A549 (cell line): ENCODE results near the gene OR1N2. TPM values are rescaled to one million over a fixed set of nuclear protein-coding genes. Genes with fewer than 3 reads are reported as not detected.

Experiments
- ATAC-seq, 2 experiments: fragments of 200-7000 bp in 1 of 2; fragments of >200 bp in 1 of 2; cut with Nextera tagmentation in 1 of 2; cut with Tn5 transposase in 1 of 2; 3 replicates each; pipeline versions ENCODE4 v1.8.0 to v1.9.1; 2018 to 2020; ENCODE audit warnings: mild to moderate bottlenecking in 1 of 2, moderate library complexity in 1 of 2
- CTCF ChIA-PET: fragments of 300-600 bp; sonication (Branson Sonifier 250); formaldehyde crosslinking; extraction: SDS; loops from one replicate; lab custom pipeline; 2021; ENCODE audit warnings: antibody characterized with exemption, inconsistent platforms; lab: Yijun Ruan, JAX
- POLR2A ChIA-PET: fragments of 350-600 bp; formaldehyde crosslinking; extraction: SDS; loops from one replicate; lab custom pipeline; 2021; ENCODE audit warnings: antibody characterized with exemption, inconsistent platforms; lab: Yijun Ruan, JAX
- DNase-seq, 2 experiments: peaks; one replicate each; pipeline versions ENCODE4 v3.0.0 to v3.0.0-alpha.2; 2011 to 2016; ENCODE audit warnings: low read depth in 1 of 2, low spot score in 1 of 2
- FAIRE-seq: peaks from 2 replicates; lab custom pipeline; 2011; peaks lifted over from hg19 to GRCh38; lab: Jason Lieb, UNC
- H3K27ac ChIP-seq, 2 experiments: fragments of >200 bp; sonication (Bioruptor Twin); formaldehyde crosslinking; 3 replicates each; pipeline ENCODE4 v1.5.1; 2016 to 2017
- H3K4me1 ChIP-seq: fragments of >200 bp; sonication (Bioruptor Twin); formaldehyde crosslinking; 3 replicates; pipeline ENCODE4 v1.6.1; 2016
- H3K4me2 ChIP-seq: fragments of >200 bp; sonication (Bioruptor Twin); formaldehyde crosslinking; 3 replicates; pipeline ENCODE4 v1.6.1; 2016
- H3K4me3 ChIP-seq: fragments of >200 bp; sonication (Bioruptor Twin); formaldehyde crosslinking; 3 replicates; pipeline ENCODE4 v1.5.1; 2016
- H3K9me3 ChIP-seq: fragments of >200 bp; sonication (Bioruptor Twin); formaldehyde crosslinking; 3 replicates; pipeline ENCODE4 v1.6.1; 2016
- CEBPB ChIP-seq, 2 experiments: fragments of >200 bp in 1 of 2; sonication (Bioruptor Twin) in 1 of 2; formaldehyde crosslinking in 1 of 2; IDR thresholded peaks; 2 replicates each; pipeline ENCODE4 v1.6.1; 2012 to 2016
- EP300 ChIP-seq, 2 experiments: fragments of >200 bp; sonication (Bioruptor Twin); formaldehyde crosslinking; IDR thresholded peaks; 2 replicates in 1 of 2; 3 replicates in 1 of 2; pipeline ENCODE4 v1.6.1; 2016 to 2017
- ESRRA ChIP-seq: fragments of 150-350 bp; IDR thresholded peaks from 2 replicates; pipeline ENCODE4 v1.6.1; 2014; ENCODE audit warnings: mild to moderate bottlenecking, low read length, borderline replicate concordance
- FOSB ChIP-seq: fragments of 250-450 bp; sonication (Bioruptor Pico); IDR thresholded peaks from 2 replicates; pipeline ENCODE4 v1.5.0; 2020; ENCODE audit warnings: mild to moderate bottlenecking, moderate library complexity
- FOSL2 ChIP-seq, 2 experiments: fragments of 450-650 bp in 1 of 2; fragments of >200 bp in 1 of 2; sonication (Bioruptor Twin) in 1 of 2; formaldehyde crosslinking; IDR thresholded peaks; 2 replicates each; pipeline versions ENCODE4 v1.5.0 to v1.6.1; 2016 to 2020; ENCODE audit warnings: mild to moderate bottlenecking in 1 of 2, moderate library complexity in 1 of 2
- FOXS1 ChIP-seq: fragments of 250-450 bp; sonication (Bioruptor Pico); IDR thresholded peaks from 2 replicates; pipeline ENCODE4 v1.5.0; 2020; ENCODE audit warnings: mild to moderate bottlenecking, moderate library complexity
- HOXB5 ChIP-seq: fragments of 250-450 bp; sonication (Bioruptor Pico); IDR thresholded peaks from 2 replicates; pipeline ENCODE4 v1.5.0; 2020; ENCODE audit warnings: mild to moderate bottlenecking, moderate library complexity
- JUNB ChIP-seq: fragments of >200 bp; sonication (Bioruptor Twin); formaldehyde crosslinking; IDR thresholded peaks from 2 replicates; pipeline ENCODE4 v1.6.1; 2016
- MAFK ChIP-seq: fragments of 450-650 bp; IDR thresholded peaks from 2 replicates; pipeline ENCODE4 v1.6.1; 2014; ENCODE audit not compliant: partially characterized antibody
- MAZ ChIP-seq: fragments of 150-350 bp; IDR thresholded peaks from 2 replicates; pipeline ENCODE4 v1.6.1; 2014; ENCODE audit warnings: antibody characterized with exemption, low read depth, low read length, borderline replicate concordance
- PHF8 ChIP-seq: fragments of 200-600 bp; sonication (generic); IDR thresholded peaks from 2 replicates; pipeline ENCODE4 v1.6.1; 2016; ENCODE audit warnings: low read depth, mild to moderate bottlenecking, antibody characterized with exemption, moderate library complexity, borderline replicate concordance
- POLR2A ChIP-seq: IDR thresholded peaks from 2 replicates; pipeline ENCODE4 v1.6.1; 2012; ENCODE audit warnings: mild to moderate bottlenecking, low read length
- TP53 ChIP-seq: fragments of 250-450 bp; sonication (Bioruptor Pico); IDR thresholded peaks from 2 replicates; pipeline ENCODE4 v1.5.0; 2021; ENCODE audit warnings: mild to moderate bottlenecking, moderate library complexity
- ZC3H11A ChIP-seq: fragments of 450-650 bp; IDR thresholded peaks from 2 replicates; pipeline ENCODE4 v1.6.1; 2014; ENCODE audit warnings: antibody characterized with exemption, mild to moderate bottlenecking
- ZNF302 ChIP-seq: fragments of 250-450 bp; sonication (Bioruptor Pico); IDR thresholded peaks from 2 replicates; pipeline ENCODE4 v1.9.0; 2021; ENCODE audit warnings: inconsistent platforms, mild to moderate bottlenecking, moderate library complexity
- ZSCAN20 ChIP-seq: fragments of 250-450 bp; sonication (Bioruptor Pico); IDR thresholded peaks from 2 replicates; pipeline ENCODE4 v1.8.0; 2022; ENCODE audit warnings: mild to moderate bottlenecking, moderate library complexity
- WGBS: methylation state at CpG from one replicate; pipeline ENCODE4 v1.1.6; 2017; ENCODE audit errors: missing lambda C conversion rate; 5-methylcytosine and 5-hydroxymethylcytosine counted together
- polyA plus RNA-seq, 4 experiments: library from polyadenylated mRNA; depleted of rRNA in 3 of 4; stranded (reverse); fragments of >200 nt; fragmentation: RNase III in 1 of 4; extraction: RNeasy Plus Mini Kit Qiagen cat#74134 plus additional on column Dnase treatment in 1 of 4; gene quantifications; 2 replicates in 3 of 4; 3 replicates in 1 of 4; pipeline ENCODE4 v1.2.3, GENCODE V29; 2011 to 2017
- TF ChIP-seq, protein P1 (sequence below): fragments of 450-650 bp; IDR thresholded peaks from 2 replicates; pipeline ENCODE4 v1.6.1; 2014; ENCODE audit warnings: antibody characterized with exemption
- TF ChIP-seq, protein P2 (sequence below): fragments of >200 bp; sonication (Bioruptor Twin); formaldehyde crosslinking; IDR thresholded peaks from 3 replicates; pipeline ENCODE4 v1.6.1; 2016
- TF ChIP-seq, protein P3 (sequence below): fragments of 250-450 bp; sonication (Bioruptor Pico); IDR thresholded peaks from 2 replicates; pipeline ENCODE4 v1.5.0; 2020; ENCODE audit warnings: low read depth, mild to moderate bottlenecking, moderate library complexity
- TF ChIP-seq, protein P4 (sequence below): IDR thresholded peaks from 2 replicates; pipeline ENCODE4 v1.6.1; 2012

OR1N2 gene
- polyA plus RNA-seq, 2 of the 4 experiments (the other 2 are of a cell fraction): not detected

DNA sequence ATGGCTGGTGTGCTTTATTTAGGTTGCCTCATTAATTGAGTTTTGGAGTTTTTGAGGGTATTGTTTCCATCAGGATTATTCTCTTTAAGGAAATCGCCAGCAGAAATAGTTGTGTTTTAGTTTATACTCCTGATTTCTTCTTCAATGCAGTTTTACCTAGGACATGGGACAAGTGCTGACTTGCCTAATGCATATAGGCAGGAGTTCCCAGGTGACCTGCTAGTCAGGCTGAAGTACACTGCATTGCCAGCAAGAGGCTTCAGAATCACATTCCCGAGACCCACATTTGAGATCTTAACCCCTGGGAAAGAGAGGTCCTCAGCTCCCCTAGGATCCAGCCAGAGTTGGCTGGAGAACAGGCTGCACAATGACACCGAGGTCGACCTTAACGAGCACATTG, 1.5 kb upstream of the OR1N2 start (continued):
- TF ChIP-seq, protein P1, sequence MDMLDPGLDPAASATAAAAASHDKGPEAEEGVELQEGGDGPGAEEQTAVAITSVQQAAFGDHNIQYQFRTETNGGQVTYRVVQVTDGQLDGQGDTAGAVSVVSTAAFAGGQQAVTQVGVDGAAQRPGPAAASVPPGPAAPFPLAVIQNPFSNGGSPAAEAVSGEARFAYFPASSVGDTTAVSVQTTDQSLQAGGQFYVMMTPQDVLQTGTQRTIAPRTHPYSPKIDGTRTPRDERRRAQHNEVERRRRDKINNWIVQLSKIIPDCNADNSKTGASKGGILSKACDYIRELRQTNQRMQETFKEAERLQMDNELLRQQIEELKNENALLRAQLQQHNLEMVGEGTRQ: no peak
- no peak for TF ChIP-seq HOXB5 (CRISPR knock-in tag)
- TF ChIP-seq FOXS1 (CRISPR knock-in tag): no peak
- no peak for TF ChIP-seq POLR2A
- TF ChIP-seq ZNF302 (CRISPR knock-in tag): no peak
- no peak for TF ChIP-seq PHF8
- no peak for TF ChIP-seq CEBPB (IDR thresholded peaks at IDR 0.05)

DNA sequence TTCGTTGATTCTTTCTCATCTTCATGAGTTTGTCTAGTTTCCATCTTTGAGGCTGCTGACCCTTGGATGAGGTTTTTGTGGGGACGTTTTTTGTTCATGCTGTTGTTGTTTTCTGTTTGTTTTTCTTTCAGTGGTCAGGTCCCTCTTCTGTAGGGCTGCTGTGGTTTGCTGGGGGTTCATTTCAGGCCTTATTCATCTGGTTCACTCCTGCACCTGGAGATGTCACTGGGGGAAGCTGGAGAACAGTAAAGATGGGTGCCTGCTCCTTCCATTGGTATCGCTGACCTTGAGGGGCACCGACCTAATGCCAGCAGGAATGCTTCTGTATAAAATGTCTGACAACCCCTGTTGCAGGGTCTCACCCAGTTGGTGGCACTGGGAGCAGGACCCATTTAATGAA, 8.5 kb downstream of the OR1N2 start:
- H3K9me3 ChIP-seq: peaks cover 12% of the 10 kb centered on the region; the same call in 2 of the 3 replicates
- ATAC-seq (no peak), FAIRE-seq (no peak), DNase-seq (no peak)
- WGBS: 36% methylated on average over 4 of the region's 4 CpGs
- no peak overlapping the region for H3K4me3 ChIP-seq
- CTCF ChIA-PET: no interaction called here
- H3K4me1 ChIP-seq: no peaks in the 10 kb centered on the region
- TF ChIP-seq, protein P2, sequence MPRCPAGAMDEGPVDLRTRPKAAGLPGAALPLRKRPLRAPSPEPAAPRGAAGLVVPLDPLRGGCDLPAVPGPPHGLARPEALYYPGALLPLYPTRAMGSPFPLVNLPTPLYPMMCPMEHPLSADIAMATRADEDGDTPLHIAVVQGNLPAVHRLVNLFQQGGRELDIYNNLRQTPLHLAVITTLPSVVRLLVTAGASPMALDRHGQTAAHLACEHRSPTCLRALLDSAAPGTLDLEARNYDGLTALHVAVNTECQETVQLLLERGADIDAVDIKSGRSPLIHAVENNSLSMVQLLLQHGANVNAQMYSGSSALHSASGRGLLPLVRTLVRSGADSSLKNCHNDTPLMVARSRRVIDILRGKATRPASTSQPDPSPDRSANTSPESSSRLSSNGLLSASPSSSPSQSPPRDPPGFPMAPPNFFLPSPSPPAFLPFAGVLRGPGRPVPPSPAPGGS: no peak
- H3K4me2 ChIP-seq: no peak overlapping the region
- H3K27ac ChIP-seq: no peak overlapping the region
- POLR2A ChIA-PET: no interaction called here

DNA sequence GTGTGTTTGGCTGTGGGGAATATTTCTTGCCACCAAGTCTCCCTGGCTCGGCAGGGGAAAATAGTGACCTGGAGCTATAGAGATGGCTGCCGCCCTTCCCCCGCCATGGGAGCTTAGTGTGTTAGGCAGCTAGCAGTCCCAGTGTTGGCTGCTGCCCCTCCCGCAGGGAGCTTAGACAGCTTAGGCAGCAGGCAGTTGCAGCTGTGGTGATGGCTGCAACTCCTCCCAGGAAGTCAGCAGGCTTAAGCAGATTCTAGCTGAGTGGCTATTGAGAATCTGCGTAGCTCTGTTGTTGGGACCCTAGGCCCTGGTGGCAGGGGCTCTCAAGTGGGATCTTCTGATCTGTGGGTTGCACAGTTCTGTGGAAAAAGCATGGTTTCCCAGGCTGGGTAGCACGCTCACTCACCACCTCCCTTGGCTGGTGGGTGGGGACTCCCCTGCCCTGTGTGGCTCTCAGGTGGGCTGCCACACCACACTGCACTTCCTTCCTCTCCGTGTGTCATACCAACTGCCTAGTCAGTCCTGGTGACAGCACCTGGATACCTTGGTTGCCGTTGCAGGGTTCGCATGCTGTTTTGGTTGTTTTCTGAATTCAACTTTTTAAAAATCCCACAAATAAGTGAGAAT, 9.3 kb downstream of the OR1N2 start:
- no peak for TF ChIP-seq ZNF302 (CRISPR knock-in tag)
- TF ChIP-seq MAZ: no peak
- no peak for TF ChIP-seq TP53 (CRISPR knock-in tag)
- no peak for TF ChIP-seq MAFK
- no peak for TF ChIP-seq FOSB (CRISPR knock-in tag)
- TF ChIP-seq, protein P3, sequence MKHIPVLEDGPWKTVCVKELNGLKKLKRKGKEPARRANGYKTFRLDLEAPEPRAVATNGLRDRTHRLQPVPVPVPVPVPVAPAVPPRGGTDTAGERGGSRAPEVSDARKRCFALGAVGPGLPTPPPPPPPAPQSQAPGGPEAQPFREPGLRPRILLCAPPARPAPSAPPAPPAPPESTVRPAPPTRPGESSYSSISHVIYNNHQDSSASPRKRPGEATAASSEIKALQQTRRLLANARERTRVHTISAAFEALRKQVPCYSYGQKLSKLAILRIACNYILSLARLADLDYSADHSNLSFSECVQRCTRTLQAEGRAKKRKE: no peak
- TF ChIP-seq, protein P1: no peak
- TF ChIP-seq JUNB: no peak
- TF ChIP-seq EP300 (IDR thresholded peaks at IDR 0.05): no peak
- no peak for TF ChIP-seq ZSCAN20
- TF ChIP-seq ESRRA: no peak
- TF ChIP-seq HOXB5 (CRISPR knock-in tag): no peak
- no peak for TF ChIP-seq ZC3H11A
- no peak for TF ChIP-seq FOSL2 (IDR thresholded peaks at IDR 0.05)
- no peak for TF ChIP-seq FOSL2 (CRISPR knock-in tag; IDR thresholded peaks at IDR 0.05)
- TF ChIP-seq, protein P4, sequence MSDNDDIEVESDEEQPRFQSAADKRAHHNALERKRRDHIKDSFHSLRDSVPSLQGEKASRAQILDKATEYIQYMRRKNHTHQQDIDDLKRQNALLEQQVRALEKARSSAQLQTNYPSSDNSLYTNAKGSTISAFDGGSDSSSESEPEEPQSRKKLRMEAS: no peak
- TF ChIP-seq, all 56 proteins: peak for 0
- DNase-seq (no peak), ATAC-seq (no peak), FAIRE-seq (no peak)
- Histone ChIP-seq H3K4me3 (no peak overlapping the region), H3K4me1 (no peaks in the 10 kb centered on the region), H3K9me3 (peaks cover 12% of the 10 kb centered on the region; the same call in 2 of the 3 replicates), H3K27ac (no peak overlapping the region), H3K4me2 (no peak overlapping the region)
- POLR2A ChIA-PET: no interaction called here
- CTCF ChIA-PET: interaction anchor here (0.7 kb wide), 1 partner anchor 858 kb away, joined by 3 read pairs; no protein-coding TSS in a partner anchor
- WGBS: 42% methylated on average over 6 of the region's 9 CpGs
